Skin of body (tissue), 2 donors: ENCODE results near the gene CHRNB2. TPM values are rescaled to one million over a fixed set of nuclear protein-coding genes. Genes with fewer than 3 reads are reported as not detected.
A peak's percentile ranks its signal among the peaks of the same experiment; 100 is the strongest.

Experiments used
- DNase-seq: peaks from one replicate; lab custom pipeline; 2025; lab: John Stamatoyannopoulos, UW
- total RNA-seq: library from RNA; depleted of rRNA; stranded (reverse); fragments of >200 nt; gene quantifications from one replicate; pipeline ENCODE4 v1.2.3, GENCODE V29; 2014

The CHRNB2 gene
- total RNA-seq, 1 donor from 2014 or later = 0.79 TPM

DNA sequence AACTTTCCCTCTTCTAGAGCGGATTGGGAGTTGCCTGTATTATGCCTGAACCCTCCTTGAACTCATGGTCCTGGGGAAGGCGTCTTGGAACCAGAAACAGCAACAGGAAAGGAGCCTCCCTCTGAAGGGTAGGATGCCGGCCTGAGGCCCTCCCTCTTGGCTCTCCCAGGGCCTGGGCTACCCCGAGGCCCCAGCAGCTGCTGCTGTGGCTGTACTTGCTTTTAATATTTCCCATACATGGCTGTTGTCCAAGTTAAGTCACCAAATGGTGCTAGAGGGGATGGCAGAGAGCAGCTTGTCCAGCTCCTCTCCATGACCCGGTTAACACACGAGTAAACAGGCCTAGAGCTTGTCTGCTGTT is 10.5 kb downstream of the CHRNB2 start:
- no peak for DNase-seq

DNA sequence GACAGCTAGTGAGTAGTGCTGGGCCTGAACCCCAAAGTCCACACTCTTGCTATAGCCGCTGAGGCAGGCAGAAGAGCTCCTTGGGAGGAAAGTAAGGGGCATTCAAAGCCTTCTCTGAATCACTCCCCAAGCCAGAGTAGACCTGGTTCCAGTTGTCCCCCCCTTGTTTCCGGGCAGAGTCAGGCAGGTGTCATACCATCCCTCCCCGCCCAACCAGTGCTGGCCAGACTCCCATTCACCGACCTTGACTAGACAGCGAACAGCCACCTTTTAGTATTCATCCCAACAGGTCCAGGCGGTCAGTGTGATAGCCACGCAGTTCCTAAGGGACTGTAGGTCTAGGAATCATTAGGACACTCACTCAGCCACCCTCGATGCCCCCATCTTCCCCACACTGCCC is 11.8 kb downstream of the CHRNB2 start:
- DNase-seq = no peak

DNA sequence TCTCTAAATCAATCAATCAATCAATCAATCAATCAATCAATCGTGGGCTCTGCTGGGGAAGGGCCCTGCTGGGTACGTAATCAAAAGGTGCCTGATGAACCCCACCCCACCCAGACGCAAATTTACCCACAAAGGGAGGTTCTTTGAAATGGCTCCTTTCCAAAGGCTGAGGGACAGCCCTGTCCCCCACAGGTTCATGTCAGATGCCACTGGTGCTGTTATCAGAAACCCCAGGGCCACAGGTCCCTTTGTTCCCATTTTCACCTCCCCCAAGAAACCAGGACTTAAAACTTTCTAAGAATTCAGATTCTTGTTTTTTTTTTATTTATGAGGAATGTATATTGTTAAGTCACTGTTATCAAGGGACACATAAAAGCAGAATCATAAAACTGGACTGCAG is 14.2 kb downstream of the CHRNB2 start:
- no peak for DNase-seq

DNA sequence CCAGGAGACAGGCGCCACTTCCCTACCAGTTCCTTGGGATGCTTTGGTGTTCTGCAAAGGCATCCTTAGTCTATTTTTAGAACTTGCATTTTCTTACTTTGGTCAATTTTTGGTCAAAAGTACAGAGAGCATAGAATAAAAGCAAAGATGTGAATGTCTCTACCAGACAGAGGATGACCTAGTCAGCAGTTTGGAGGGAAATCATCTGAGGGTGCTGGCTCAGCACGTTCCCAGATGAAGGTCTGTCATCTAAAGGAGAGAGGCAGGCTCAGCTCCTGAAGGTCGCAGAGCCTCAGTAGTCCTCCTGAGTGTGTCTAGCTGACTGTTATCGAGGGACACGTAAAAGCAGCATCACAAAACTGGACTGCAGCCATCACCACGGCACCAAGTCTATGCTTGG is 15.3 kb downstream of the CHRNB2 start:
- DNase-seq = no peak

DNA sequence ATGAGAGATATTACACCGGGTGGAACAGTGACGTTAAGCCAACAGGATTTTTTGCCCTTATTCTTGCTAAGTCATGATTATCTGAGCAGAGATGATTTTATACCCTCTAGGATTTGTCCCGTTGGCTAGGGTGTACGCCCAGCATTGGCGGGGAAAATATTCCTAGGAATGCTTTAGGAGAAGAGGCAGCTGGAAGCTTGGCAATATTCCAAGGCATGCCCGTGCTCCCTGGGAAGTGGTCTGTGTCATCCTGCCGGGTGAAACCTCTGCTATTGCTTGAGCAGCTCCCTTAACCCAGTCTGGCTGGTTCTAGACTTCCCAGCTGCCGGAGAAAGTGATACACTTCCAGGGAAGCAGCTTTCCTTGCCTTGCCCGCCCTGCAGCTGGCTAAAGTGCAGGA is 16.2 kb downstream of the CHRNB2 start:
- DNase-seq = no peak

DNA sequence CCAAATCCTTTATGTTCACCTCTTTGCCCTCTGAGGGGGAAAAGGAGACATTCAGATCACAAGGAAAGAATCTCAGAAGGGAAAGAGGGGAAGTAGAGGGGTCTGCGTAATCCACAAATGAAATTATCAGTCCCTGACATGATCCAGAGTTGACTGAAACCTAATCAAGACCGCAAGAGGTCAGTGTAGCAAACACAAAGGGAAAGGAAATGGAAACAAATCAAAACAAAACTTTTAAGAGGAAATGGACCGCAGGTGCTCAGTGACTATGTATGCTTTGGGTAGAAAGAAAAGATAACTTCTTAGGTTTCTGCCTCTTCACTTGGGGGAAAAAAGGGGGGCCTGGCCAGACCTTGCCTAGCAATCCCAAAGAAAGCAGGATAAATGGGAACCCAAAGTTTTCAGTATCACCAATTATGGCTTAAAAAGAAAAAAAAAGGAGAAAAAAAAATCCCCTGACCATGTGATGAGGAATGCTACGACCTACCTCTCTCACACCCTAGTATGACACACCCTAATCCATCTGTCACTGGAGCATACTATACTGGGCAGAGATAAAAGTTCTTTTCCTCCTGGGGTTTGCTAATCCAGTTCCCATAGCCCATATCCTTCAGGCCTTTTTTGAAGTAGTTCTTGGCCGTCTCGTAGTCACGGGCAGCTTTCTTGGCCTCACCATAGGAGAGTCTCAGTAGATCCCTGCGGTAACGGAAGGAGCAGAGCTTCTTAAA is 16.9 kb downstream of the CHRNB2 start:
- no peak for DNase-seq

DNA sequence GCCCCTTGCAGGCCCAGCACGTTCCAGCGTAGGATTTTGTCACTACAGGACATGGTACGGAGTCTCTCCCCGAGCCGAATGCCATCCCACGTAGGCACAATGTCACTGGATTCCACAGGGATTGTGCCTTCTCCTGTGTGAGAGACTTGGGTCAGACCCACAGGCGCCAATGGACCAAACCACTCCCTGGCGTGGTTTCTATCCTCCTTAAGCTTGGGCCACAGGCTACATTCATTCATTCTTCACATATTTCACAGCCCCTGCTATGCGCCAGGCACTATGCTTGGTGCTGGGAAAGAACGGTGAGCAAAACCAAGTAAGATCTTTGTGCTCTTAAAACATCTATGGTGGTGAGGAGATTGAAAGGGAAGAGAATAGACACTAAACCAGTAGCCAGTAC is 18.7 kb downstream of the CHRNB2 start:
- no peak for DNase-seq

DNA sequence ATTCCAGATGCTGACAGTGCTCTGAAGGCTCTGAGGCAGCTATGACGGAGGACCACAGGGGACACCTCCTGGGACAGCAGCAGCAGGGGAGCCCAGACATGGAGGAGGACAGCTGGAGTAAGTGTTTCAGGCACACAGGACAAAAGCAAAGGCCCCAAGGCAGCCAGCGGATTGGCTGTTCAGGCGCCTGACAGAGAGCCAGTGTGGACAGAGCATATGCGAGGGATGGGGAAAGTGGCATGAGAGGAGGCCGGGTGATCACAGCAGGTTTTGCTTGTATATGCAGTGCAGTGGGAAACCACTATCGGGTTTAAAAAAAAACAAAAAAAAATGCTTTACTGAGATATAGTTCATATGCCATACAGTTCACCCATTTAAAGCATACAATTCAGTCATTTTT is 19.1 kb downstream of the CHRNB2 start:
- no peak for DNase-seq

DNA sequence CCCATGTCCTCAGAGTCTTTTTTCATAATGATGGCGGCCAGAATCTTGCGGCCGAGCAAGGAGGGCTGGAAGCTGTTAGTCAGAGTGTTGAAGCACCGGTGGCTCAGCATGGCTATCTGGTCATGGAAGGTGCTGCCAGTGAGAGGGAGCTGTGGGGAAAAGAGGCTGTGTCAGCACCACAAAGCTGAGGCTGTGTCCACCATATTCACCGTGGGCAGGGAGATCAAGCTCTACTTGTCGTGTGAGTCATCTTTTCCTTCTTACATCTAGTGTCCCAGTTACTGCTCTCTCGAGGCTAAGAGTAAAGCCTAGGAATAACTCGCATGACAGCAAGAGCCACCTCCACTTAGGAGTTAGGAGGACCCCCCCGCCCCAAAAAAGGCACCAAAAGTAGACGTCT is 22.2 kb downstream of the CHRNB2 start:
- no peak for DNase-seq

DNA sequence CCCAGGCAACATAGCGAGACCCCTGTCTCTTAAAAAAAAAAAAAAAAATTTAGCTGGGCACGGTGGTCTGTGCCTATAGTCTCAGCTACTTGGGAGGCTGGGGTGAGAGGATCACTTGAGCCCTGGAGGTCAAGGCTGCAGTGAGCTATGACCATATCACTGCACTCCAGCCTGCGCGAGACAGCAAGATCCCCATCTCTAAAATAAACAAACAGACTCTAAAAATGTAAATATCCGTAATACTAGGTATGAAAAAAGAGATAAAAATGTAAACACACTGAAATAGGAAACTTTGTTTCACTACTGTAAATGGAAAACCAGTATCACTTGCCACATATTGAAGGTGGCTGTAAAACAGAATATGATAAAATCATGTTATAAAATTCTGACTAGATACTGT is 23.2 kb downstream of the CHRNB2 start:
- no peak for DNase-seq

DNA sequence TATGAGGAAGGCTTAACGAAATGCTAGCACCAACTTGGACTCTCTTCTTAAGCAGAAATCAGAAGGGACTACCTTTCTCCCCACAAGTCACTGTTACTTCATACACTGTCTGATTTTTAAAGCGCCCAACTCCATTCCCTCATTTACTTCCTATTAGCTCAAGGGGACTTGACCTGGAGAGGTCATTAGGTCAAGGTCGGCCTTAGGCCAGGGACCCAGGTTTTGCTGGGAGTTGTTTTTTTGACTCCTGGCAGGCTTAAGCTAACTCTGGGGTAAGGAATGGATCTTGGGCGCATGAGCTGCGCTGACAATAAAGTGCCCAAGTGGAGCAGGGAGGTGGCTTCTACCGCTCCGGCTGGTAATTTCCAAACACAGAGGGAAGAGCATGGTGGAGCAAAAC is 23.6 kb downstream of the CHRNB2 start:
- DNase-seq = no peak

DNA sequence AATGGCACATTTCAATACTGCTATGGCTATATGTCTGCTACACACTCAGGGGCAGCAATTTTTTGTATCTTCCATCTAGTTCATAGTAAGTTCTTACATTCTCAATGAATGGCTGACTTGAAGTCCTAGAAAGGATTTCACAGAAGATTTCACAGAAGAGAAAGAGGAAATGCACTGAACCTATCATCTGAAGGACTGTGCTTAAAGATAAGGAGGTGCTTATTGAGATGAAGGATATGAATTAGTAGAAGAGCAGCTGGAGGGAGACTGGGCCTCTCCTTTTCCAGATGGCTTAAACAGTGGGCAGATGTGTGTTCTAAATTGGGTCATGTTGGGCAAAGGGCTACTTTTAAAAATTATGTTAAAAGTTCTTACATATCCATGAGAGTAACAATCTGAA is 25.8 kb downstream of the CHRNB2 start:
- no peak for DNase-seq

DNA sequence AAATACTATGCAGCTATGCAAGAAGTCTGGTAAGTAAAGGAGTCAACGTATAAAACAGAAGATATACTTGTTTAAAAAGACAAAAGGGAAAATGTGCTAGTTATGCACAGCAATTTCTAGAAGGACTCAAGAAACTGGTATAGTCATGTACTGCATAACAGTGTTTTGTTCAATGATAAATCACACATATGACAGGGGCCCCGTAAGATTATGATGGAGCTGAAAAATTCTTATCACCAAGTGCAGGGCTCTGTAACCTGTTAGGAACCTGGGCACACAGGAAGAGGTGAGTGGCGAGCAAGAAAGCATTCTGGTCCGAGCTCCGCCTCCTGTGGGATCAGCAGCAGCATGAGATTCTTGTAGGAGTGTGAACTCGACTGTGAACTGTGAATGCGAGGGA is 27.2 kb downstream of the CHRNB2 start:
- no peak for DNase-seq

DNA sequence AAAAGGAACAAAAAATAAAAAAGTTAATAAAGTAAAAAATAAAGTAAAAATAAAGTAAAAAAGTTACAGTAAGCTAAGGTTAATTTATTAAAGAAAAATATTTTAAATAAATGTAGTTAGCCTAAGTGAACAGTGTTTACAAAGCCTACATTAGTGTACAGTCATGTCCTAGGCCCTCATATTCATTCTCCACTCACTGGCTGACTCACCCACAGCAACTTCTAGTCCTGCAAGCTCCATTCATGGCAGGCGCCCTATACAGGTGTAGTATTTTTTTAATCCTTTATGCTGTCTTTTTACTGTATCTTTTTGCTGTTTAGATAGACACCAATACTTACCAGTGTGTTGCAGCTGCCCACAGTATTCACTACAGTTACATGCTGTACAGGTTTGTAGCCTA is 28.0 kb downstream of the CHRNB2 start:
- DNase-seq = no peak

DNA sequence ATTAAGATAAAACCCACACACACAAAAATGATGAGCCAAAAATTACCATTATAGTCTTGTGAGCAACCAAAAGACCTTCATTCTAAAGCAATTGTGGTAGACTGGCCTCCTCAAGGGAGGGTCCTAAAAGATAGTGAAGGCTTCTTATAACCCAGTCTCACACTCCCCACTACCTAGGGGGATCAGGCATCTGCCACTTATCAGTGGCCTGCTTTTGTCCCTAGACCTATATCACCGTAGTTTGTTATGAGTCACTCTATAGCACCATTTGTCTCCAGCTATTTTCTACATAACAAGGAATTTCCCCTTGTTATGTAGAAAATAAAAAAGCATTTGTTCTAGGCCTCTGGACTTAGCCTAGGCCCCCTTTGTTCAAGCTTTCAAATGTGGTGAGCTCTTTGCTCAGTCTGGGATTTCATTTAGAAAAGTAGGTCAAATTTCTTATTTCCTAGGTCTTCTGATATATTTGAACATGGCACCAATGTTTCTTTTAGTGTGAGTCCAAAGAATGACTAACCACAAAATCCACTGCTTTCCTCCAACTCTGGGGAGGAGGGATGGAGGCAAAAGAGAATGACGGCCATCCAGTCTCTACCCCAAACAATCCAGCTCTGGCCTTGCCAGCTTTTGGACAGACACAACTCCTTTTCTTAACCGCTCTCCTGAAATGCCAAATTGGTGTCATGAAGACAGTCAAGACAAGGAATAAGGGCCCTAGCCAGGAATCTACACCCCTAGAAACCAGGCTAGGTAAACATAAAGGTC is 31.5 kb downstream of the CHRNB2 start:
- no peak for DNase-seq

DNA sequence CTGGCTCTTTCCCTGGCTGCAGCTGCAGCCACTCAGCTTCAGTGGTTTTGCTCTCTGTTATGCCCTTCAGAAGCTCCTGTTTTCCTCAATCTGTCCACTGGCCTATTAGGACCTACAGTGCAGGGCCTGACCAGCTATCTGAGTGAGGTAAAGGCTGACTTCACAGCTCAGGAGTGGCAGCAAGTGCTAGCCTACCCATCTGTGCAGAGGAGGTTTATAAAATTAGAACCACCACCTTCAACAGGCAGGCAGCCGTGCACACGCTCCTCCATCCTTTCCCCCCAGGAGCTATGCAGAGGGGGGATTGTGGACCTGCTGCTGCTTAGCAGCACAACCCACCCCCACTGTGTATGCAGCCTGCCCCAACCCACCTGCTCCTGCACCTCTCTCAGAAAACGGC is 32.1 kb downstream of the CHRNB2 start:
- no peak for DNase-seq

DNA sequence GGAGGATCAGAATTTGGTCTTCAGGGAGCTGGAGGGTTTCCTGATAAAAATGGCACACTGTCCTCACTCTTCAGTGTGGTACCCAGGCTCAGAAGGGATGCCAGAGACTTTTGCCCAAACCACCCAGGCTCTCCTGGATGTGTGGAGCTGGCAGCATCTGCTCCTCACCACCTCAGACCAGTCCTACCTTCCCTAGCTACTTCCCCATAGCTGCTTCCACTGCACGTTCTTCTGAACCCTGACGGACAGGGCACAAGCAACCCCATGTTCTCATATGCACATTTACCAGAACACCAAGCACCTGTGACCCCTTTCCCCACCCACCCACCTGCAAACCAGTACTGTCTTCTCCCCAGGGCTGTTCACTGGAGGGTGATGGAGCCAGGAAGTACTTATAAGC is 35.7 kb downstream of the CHRNB2 start:
- DNase-seq = no peak

DNA sequence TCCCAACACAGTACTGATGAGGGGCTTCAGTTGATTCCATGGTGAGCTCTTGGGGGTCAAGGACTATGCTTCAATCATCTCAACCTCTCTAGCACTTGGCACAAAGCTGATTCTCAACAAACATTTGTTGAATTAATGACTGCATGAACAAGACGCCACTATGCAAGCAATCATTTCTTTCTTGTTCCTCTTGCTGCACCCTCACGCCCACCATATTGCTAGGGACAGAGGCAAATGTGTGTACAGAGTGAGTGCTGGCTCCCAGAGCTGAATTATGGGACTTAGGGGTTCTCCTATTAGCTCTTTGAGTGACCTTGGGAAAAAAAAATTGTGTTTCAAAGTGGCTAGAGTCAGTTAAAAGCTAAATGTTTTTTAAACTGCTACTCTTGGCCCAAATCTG is 38.0 kb downstream of the CHRNB2 start:
- no peak for DNase-seq

DNA sequence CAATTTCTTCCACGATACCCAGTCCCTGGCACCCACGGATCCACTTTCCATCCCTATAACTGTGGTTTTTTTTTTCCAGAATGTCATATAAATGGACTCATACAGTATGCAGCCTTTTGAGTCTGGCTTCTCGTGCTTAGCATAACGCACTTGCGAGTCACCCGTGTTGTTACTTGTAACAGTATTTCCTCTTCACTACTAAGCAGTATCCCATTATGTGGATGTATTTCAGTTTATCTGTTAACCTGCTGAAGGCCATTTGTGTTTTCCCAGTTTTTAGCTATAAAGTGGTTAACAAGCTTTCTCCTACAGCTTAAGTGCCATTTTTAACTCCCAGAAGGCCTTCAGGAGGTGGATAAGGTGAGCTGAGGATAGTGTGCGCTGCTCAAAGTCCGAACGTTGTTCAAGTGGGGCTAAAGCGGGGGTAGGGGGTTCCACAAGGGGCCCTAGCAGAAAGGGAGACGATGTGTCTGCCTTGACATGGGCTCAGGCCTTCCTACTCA is 39.6 kb downstream of the CHRNB2 start:
- DNase-seq = no peak

DNA sequence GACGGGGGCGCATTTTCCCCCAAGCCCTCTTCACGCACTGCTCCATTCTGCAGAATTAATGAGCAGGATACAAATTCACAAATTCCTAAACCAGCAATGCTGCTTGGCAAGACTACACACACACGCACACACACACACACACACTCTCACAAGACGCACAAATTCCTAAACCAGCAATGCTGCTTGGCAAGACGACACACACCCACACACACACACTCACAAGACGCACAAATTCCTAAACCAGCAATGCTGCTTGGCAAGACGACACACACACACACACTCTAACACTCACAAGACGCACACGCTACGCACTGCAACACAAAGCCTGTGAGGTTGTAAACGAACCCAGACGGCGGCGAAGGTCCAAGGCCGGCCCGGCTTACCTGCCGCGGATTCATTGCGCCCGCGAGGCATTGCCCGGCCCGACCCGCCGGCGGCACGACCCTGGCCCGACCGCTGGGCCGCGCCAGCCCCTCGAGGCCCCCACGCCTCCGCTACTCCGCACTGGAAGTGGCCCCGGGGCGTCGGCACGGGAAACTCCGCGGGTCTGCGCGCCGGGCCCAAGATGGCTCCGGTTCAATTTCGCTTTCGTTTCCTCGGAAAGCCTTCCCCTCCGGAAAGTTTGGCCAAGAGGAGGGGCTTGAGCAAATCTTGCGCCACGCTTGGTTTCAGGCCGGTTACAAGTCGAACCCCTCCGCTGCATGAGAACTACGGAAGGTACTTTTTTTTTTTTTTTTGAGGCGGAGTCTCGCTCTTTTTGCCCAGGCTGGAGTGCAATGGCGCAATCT is 40.2 kb downstream of the CHRNB2 start, which contains the start of gene ADAR:
TSS of gene ADAR (minus strand) at position 578 of the 788 bp plus-strand sequence. CDS start at position 398, 180 bp downstream.
- peak; percentile 96 for DNase-seq

DNA sequence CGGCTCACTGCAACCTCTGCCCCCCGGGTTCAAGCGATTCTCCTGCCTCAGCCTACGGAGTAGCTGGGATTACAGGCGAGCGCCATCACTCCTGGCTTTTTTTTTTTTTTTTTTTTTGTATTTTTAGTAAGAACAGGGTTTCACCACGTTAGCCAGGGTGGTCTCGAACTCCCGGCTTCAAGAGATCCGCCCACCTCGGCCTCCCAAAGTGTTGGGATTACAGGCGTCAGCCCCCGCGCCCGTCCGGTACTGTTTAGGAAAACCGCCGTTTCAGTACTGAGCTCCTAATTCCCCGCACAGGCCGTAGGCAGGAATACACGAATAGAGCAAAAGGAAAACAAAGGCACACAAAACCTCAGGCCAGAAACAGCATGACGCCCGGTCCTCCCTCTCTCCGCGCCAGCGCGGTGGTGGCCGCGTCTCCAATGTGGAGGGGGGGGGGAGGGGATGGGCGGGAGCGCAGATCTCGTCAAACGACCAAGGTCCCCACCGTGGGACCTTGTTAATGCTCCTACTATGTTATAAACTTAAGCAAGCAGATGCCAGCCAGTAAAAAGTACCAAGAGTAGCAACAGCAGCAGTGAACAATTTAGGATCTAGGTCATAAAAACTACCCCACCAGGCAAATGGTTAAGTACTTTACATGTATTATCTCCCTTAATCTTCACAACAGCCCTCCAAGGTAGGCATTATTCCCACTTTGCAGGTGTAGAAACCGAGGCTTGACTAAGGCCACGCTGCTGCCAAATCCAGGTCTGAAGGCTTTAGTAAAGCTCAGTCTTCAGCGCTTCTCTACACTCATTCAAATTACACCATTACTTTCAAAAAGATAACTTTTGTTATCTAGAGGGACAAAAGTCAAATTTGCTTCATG is 41.1 kb downstream of the CHRNB2 start:
- peak; percentile 51 for DNase-seq
